Mesothelial cell of epicardium (in vitro differentiated cells): Measurements from ENCODE around the gene LIPN. TPM values are rescaled to one million over a fixed set of nuclear protein-coding genes. Genes with fewer than 3 reads are reported as not detected.

Source experiments
- DNase-seq, 2 experiments: peaks; one replicate each; pipeline ENCODE4 v3.0.0; 2021; ENCODE audit warnings: low spot score in 2 of 2; ENCODE audit not compliant: unreplicated experiment in 2 of 2
- H3K27ac Mint-ChIP-seq: 2 replicates; pipeline ENCODE4 v1.8.0; 2021; ENCODE audit warnings: mixed read lengths
- H3K27me3 Mint-ChIP-seq: 2 replicates; pipeline ENCODE4 v1.8.0; 2021; ENCODE audit warnings: low read depth, mixed read lengths
- H3K36me3 Mint-ChIP-seq: 2 replicates; pipeline ENCODE4 v1.8.0; 2021; ENCODE audit warnings: mixed read lengths
- H3K4me1 Mint-ChIP-seq: 2 replicates; pipeline ENCODE4 v1.8.0; 2021; ENCODE audit warnings: mixed read lengths
- H3K4me3 Mint-ChIP-seq: 2 replicates; pipeline ENCODE4 v1.8.0; 2021; ENCODE audit warnings: mild to moderate bottlenecking, moderate library complexity, mixed read lengths
- H3K9me3 Mint-ChIP-seq: 2 replicates; pipeline ENCODE4 v1.8.0; 2021; ENCODE audit warnings: mixed read lengths
- CTCF ChIP-seq: fragments of 200-600 bp; sonication (generic); IDR thresholded peaks from one replicate; pipeline ENCODE4 v1.5.0; 2021; ENCODE audit warnings: antibody characterized with exemption; ENCODE audit not compliant: unreplicated experiment
- total RNA-seq: library from RNA; stranded (reverse); gene quantifications from 3 replicates; pipeline ENCODE4 v1.2.1, GENCODE V29; 2021

LIPN gene
- total RNA-seq, 1 donor from 2014 or later: not detected

- no peak for TF ChIP-seq CTCF
- Mint-ChIP-seq H3K27me3 (peaks cover 19% of the 10 kb centered on the region), H3K4me3 (no peak overlapping the region), H3K4me1 (no peaks in the 10 kb centered on the region), H3K36me3 (no peaks in the 10 kb centered on the region), H3K9me3 (no peaks in the 10 kb centered on the region), H3K27ac (no peak overlapping the region)
- DNase-seq: no peak
Measured at GRCh38 chr10:88827671-88828070, 67.9 kb downstream of the LIPN start.

DNA sequence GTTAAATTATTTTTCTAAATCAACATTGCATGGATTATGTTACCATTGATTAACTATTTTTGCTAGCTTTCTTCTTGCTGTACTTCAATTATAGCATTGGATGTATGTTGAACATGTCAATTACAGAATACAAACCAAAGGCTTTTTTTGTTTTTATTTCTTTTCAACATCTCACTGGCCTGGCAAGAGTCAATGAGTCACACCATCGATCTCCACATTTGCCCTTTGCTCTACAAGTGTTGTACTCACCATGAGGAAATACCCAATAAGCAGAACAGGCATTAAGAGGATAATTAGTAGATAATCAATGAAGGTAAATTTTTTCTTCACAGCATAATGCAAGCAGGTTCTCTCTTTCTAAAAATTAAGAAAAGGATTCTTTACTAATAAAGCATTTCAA lies 68.5 kb downstream of the LIPN start:
- Mint-ChIP-seq H3K9me3 (no peaks in the 10 kb centered on the region), H3K36me3 (no peaks in the 10 kb centered on the region), H3K4me1 (no peaks in the 10 kb centered on the region), H3K27ac (no peak overlapping the region), H3K27me3 (peaks cover 25% of the 10 kb centered on the region), H3K4me3 (no peak overlapping the region)
- no peak for TF ChIP-seq CTCF
- DNase-seq: no peak

Other genes starting within 250 kb of the LIPN start
- 6.3 to 9.4 TPM (median 6.8 TPM) in 3 replicates for gene RNLS, start 176.7 kb upstream of the LIPN start, total RNA-seq
- 0.18 to 0.47 TPM (median 0.22 TPM) in 3 replicates for gene LIPJ, start 173.3 kb upstream of the LIPN start, total RNA-seq
- gene LIPF, start 95.6 kb upstream of the LIPN start, total RNA-seq: not detected in 3 replicates
- not detected in 3 replicates for gene LIPK, start 53.8 kb upstream of the LIPN start, total RNA-seq
- not detected in 3 replicates for gene LIPM, start 42.7 kb downstream of the LIPN start, total RNA-seq
- 0.63 to 0.91 TPM (median 0.72 TPM) in 3 replicates for gene ANKRD22, start 91.8 kb downstream of the LIPN start, total RNA-seq
- gene STAMBPL1, start 120.2 kb downstream of the LIPN start, total RNA-seq: 2.8 to 3.8 TPM (median 3.6 TPM) in 3 replicates
- 126 to 133 TPM (median 126 TPM) in 3 replicates for gene ACTA2, start 192.8 kb downstream of the LIPN start, total RNA-seq
- gene FAS, start 230.8 kb downstream of the LIPN start, total RNA-seq: 6.1 to 6.8 TPM (median 6.3 TPM) in 3 replicates